ENCODE data around the gene ARL6IP4.

- TF ChIP-seq, protein P1, sequence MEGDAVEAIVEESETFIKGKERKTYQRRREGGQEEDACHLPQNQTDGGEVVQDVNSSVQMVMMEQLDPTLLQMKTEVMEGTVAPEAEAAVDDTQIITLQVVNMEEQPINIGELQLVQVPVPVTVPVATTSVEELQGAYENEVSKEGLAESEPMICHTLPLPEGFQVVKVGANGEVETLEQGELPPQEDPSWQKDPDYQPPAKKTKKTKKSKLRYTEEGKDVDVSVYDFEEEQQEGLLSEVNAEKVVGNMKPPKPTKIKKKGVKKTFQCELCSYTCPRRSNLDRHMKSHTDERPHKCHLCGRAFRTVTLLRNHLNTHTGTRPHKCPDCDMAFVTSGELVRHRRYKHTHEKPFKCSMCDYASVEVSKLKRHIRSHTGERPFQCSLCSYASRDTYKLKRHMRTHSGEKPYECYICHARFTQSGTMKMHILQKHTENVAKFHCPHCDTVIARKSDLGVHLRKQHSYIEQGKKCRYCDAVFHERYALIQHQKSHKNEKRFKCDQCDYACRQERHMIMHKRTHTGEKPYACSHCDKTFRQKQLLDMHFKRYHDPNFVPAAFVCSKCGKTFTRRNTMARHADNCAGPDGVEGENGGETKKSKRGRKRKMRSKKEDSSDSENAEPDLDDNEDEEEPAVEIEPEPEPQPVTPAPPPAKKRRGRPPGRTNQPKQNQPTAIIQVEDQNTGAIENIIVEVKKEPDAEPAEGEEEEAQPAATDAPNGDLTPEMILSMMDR (IDR thresholded peaks at IDR 0.05), result no peak
- no peak for TF ChIP-seq POLR2A (IDR thresholded peaks at IDR 0.05)
Measured at GRCh38 chr12:122995503-122996187, 15.2 kb downstream of the ARL6IP4 start.

Measured in esophagus squamous epithelium (tissue), 4 donors.